Esophagus squamous epithelium (tissue), 5 donors: Measurements from ENCODE around the gene CT45A9. TPM values are rescaled to one million over a fixed set of nuclear protein-coding genes. Genes with fewer than 3 reads are reported as not detected.
"Not testable (repeated sequence)": the region's sequence is repeated elsewhere in the genome, so short reads cannot be mapped to it uniquely, and the experiment has no call there.

Experiments
- DNase-seq: peaks from one replicate; lab custom pipeline; 2025; lab: John Stamatoyannopoulos, UW
- H3K27ac ChIP-seq, 4 donors: fragments of 200-600 bp; sonication (generic); one replicate each; pipeline ENCODE4 v1.5.1; 2016 to 2019; ENCODE audit warnings: mild to moderate bottlenecking in 1 of 4
- H3K27me3 ChIP-seq, 4 donors: fragments of 200-600 bp; sonication (generic); 1 replicate in 3 of 4; 2 replicates in 1 of 4; pipeline versions ENCODE4 v1.5.1 to v1.6.0; 2017 to 2021; ENCODE audit warnings: antibody characterized with exemption in 1 of 4
- H3K36me3 ChIP-seq, 3 donors: fragments of 200-600 bp; sonication (generic); one replicate each; pipeline ENCODE4 v1.5.1; 2016 to 2019
- H3K4me1 ChIP-seq, 3 donors: fragments of 200-600 bp; sonication (generic); one replicate each; pipeline ENCODE4 v1.5.1; 2017 to 2019
- H3K4me3 ChIP-seq, 4 donors: fragments of 200-600 bp; sonication (generic); 1 replicate in 3 of 4; 2 replicates in 1 of 4; pipeline ENCODE4 v1.5.1; 2016 to 2019; ENCODE audit warnings: mild to moderate bottlenecking in 2 of 4, moderate library complexity in 1 of 4
- H3K9me3 ChIP-seq, 3 donors: fragments of 200-600 bp; sonication (generic); one replicate each; pipeline ENCODE4 v1.5.1; 2016 to 2019
- CTCF ChIP-seq, 6 experiments: fragments of 450-650 bp in 4 of 6; fragments of 200-600 bp in 2 of 6; sonication (generic) in 2 of 6; IDR thresholded peaks; one replicate each; pipeline ENCODE4 v1.5.1; 2016 to 2019; ENCODE audit warnings: antibody characterized with exemption in 6 of 6, mild to moderate bottlenecking in 4 of 6, moderate library complexity in 4 of 6
- POLR2A ChIP-seq, 4 donors: fragments of 450-650 bp; IDR thresholded peaks; one replicate each; pipeline ENCODE4 v1.6.1; 2017; ENCODE audit warnings: antibody characterized with exemption in 4 of 4, mild to moderate bottlenecking in 4 of 4, moderate library complexity in 3 of 4
- WGBS, 2 donors: methylation state at CpG; one replicate each; pipeline ENCODE4 v1.1.5; 2018; 5-methylcytosine and 5-hydroxymethylcytosine counted together
- intact Hi-C: fragments of 100-400 bp; cut with DNase I; formaldehyde crosslinking; loops from one replicate; pipeline ENCODE4 v1.15.0; 2022
- total RNA-seq, 4 donors: library from RNA; depleted of rRNA; stranded (reverse); fragments of >200 nt; gene quantifications; one replicate each; pipeline ENCODE4 v1.1.0, GENCODE V29; 2016
- donor health status: DM: yes; HTN: yes; CAD: no.

Gene CT45A9
- total RNA-seq, result not detected

- H3K36me3 ChIP-seq, H3K9me3 ChIP-seq, intact Hi-C loops, H3K27me3 ChIP-seq, DNase-seq, H3K4me3 ChIP-seq, H3K27ac ChIP-seq, H3K4me1 ChIP-seq: not testable (repeated sequence)
- no CpG with 5 or more reads among the region's 17 CpGs for WGBS, 2 donors
Observed at GRCh38 chrX:135871712-135872111, at the start of gene CT45A9. TSS of gene CT45A9 (minus strand) at chrX:135871812. CDS start at chrX:135868061, 3,751 bp downstream.

DNA sequence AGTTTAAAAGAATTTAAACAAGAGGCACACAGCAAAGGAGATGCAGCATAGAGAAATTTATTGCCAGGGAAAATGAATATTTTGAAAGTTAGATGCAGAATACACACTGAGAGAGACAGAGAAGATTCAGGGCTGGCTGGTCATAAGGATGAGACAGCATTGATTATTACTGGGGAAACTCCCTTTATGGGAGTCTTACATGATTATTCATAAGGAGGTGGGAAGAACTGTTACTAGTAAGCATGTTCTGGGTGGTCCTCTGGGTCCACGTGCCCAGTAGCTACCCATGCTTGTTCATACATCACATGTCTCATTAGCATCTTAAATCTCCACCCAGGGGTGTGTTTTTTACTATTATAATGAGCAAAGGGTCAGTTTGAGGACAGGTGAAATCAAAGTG lies 48.9 kb upstream of the CT45A9 start:
- H3K4me1 ChIP-seq, H3K27ac ChIP-seq, H3K27me3 ChIP-seq, DNase-seq, H3K4me3 ChIP-seq, H3K36me3 ChIP-seq, intact Hi-C loops, H3K9me3 ChIP-seq: not testable (repeated sequence)
- 50% methylated on average over 1 of the region's 1 CpG; no CpG with 5 or more reads in 1 of the 2 donors for WGBS, 2 donors

GRCh38 chrX:135914404-135914803 lies 42.8 kb upstream of the CT45A9 start:
- TF ChIP-seq POLR2A (IDR thresholded peaks at IDR 0.05), result no peak
- no peak for TF ChIP-seq CTCF (IDR thresholded peaks at IDR 0.05)
- Histone ChIP-seq H3K27me3 (no peaks in the 10 kb centered on the region), H3K4me1 (no peaks in the 10 kb centered on the region), H3K4me3 (no peak overlapping the region), H3K27ac (no peak overlapping the region), H3K9me3 (no peaks in the 10 kb centered on the region), H3K36me3 (no peaks in the 10 kb centered on the region)
- no peak for DNase-seq
- 86 to 89% methylated on average over 5 of the region's 5 CpGs for WGBS, 2 donors
- intact Hi-C loops, result no loop called here

GRCh38 chrX:135910251-135910650 lies 38.6 kb upstream of the CT45A9 start:
- Histone ChIP-seq H3K36me3 (no peaks in the 10 kb centered on the region), H3K4me1 (no peaks in the 10 kb centered on the region), H3K27me3 (no peaks in the 10 kb centered on the region), H3K9me3 (no peaks in the 10 kb centered on the region), H3K27ac (no peak overlapping the region), H3K4me3 (no peak overlapping the region)
- WGBS, 2 donors, result 63 to 89% methylated on average over 4 to 5 of the region's 5 CpGs
- intact Hi-C loops, result no loop called here
- TF ChIP-seq CTCF (IDR thresholded peaks at IDR 0.05) (no peak), POLR2A (IDR thresholded peaks at IDR 0.05) (no peak)
- DNase-seq, result no peak

DNA sequence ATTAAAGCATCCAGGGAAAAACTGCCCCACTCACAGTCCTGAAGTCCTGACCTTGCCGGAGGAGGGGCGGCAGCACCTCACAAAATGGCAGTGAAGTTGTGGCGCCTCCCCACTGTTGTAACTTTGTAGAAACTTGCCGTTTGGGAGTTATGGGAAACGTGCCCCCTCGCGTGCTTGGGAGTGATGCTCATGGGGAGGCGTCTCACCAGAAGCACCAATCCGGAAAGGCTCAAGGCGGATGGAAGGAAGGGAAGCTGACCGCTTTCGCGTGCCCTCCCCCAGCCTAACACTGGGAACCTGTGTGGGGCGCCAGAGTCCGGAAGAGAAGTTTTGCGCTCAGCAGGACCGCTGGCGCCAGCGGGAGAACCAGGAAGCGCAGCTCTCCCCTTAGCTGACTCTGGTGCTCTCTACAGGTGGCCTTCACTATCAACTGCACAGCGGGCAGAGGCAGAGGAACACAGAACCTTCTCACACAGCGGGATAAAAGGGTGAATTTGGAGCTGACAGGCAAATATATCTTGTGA lies 21.7 kb upstream of the CT45A9 start, which contains the start of the genes CT45A10 and SAGE1:
TSS of gene CT45A10 (minus strand) at position 151 of the 524 bp plus-strand sequence. CDS start 8,100 bp downstream, outside the sequence.
TSS of gene SAGE1 (plus strand) at position 423 of the 524 bp plus-strand sequence. CDS start 2,527 bp downstream, outside the sequence.
- Histone ChIP-seq H3K4me3 (no peak within 1 kb of the TSS), H3K27ac (no peak within 1 kb of the TSS), H3K36me3 (no peaks in the 10 kb centered on the region), H3K27me3 (no peaks in the 10 kb centered on the region), H3K9me3 (no peaks in the 10 kb centered on the region), H3K4me1 (no peaks in the 10 kb centered on the region)
- TF ChIP-seq CTCF (IDR thresholded peaks at IDR 0.05), result no peak
- TF ChIP-seq POLR2A (IDR thresholded peaks at IDR 0.05), result no peak
- intact Hi-C loops, result no loop called here
- WGBS, 2 donors, result 84% methylated on average over 22 of the region's 22 CpGs; no CpG with 5 or more reads in 1 of the 2 donors
- no peak for DNase-seq

GRCh38 chrX:135892781-135893180 lies 21.2 kb upstream of the CT45A9 start:
- 94 to 100% methylated on average over 1 to 3 of the region's 11 CpGs for WGBS, 2 donors

More at GRCh38 chrX:135892781-135893180, 21.2 kb upstream of the CT45A9 start:
- intact Hi-C loops, result no loop called here
- no peak overlapping the region for H3K4me3 ChIP-seq
- H3K9me3 ChIP-seq, result no peaks in the 10 kb centered on the region
- DNase-seq, result no peak
- TF ChIP-seq CTCF (IDR thresholded peaks at IDR 0.05), result no peak
- TF ChIP-seq POLR2A (IDR thresholded peaks at IDR 0.05), result no peak
- H3K27ac ChIP-seq, result no peak overlapping the region
- H3K4me1 ChIP-seq, result no peaks in the 10 kb centered on the region
- H3K27me3 ChIP-seq, result no peaks in the 10 kb centered on the region
- no peaks in the 10 kb centered on the region for H3K36me3 ChIP-seq
